DMS53 (cell line): ENCODE data around the gene KDELR1.

Source experiments
- DNase-seq: peaks from one replicate; lab custom pipeline; 2025; lab: John Stamatoyannopoulos, UW

KDELR1 gene

GRCh38 chr19:48391100-48392005 is at the start of gene KDELR1:
KDELR1 (minus strand) TSS chr19:48391551; CDS start chr19:48391358, 193 bp downstream.
- peak; percentile 78 for DNase-seq

GRCh38 chr19:48436586-48436985 is 45.2 kb upstream of the KDELR1 start:
- DNase-seq: no peak

- no peak for DNase-seq
Measured at GRCh38 chr19:48433337-48433736, 42.0 kb upstream of the KDELR1 start.

GRCh38 chr19:48428670-48429069 is 37.3 kb upstream of the KDELR1 start:
- no peak for DNase-seq

GRCh38 chr19:48424694-48425219 is 33.4 kb upstream of the KDELR1 start:
- peak; percentile 45 for DNase-seq

- DNase-seq: no peak
Measured at GRCh38 chr19:48421548-48421947, 30.2 kb upstream of the KDELR1 start.

- peak; percentile 65 for DNase-seq
Measured at GRCh38 chr19:48419158-48419920, 28.0 kb upstream of the KDELR1 start.

GRCh38 chr19:48418317-48419064 is 27.1 kb upstream of the KDELR1 start:
- no peak for DNase-seq

- DNase-seq: no peak
Measured at GRCh38 chr19:48417421-48417820, 26.1 kb upstream of the KDELR1 start.

GRCh38 chr19:48415806-48416221 is 24.5 kb upstream of the KDELR1 start:
- DNase-seq: no peak

GRCh38 chr19:48415395-48415794 is 24.0 kb upstream of the KDELR1 start:
- DNase-seq: peak; percentile 86

GRCh38 chr19:48413879-48414587 is 22.7 kb upstream of the KDELR1 start:
- peak; percentile 67 for DNase-seq

GRCh38 chr19:48405850-48406249 is 14.5 kb upstream of the KDELR1 start:
- no peak for DNase-seq

GRCh38 chr19:48405010-48405659 is 13.8 kb upstream of the KDELR1 start:
- no peak for DNase-seq

GRCh38 chr19:48403606-48404005 is 12.3 kb upstream of the KDELR1 start:
- peak; percentile 89 for DNase-seq

- DNase-seq: no peak
Measured at GRCh38 chr19:48401287-48401686, 9.9 kb upstream of the KDELR1 start.

GRCh38 chr19:48400018-48400742 is 8.8 kb upstream of the KDELR1 start:
- peak; percentile 96 for DNase-seq

- peak; percentile 97 for DNase-seq
Measured at GRCh38 chr19:48398375-48399235, 7.3 kb upstream of the KDELR1 start.

GRCh38 chr19:48398102-48398374 is 6.7 kb upstream of the KDELR1 start:
- no peak for DNase-seq
